PC-3 (cell line): Measurements from ENCODE around the gene MRPS9.

ENCODE experiments used
- CTCF ChIP-seq: fragments of 300-600 bp; sonication (generic); conservative IDR thresholded peaks from 2 replicates; pipeline ENCODE4 v1.5.1; 2017; ENCODE audit warnings: antibody characterized with exemption, low read depth, mild to moderate bottlenecking, low read length
- EZH2 ChIP-seq: fragments of 300-600 bp; sonication (generic); IDR thresholded peaks from one replicate; pipeline ENCODE4 v1.6.1; 2017; ENCODE audit warnings: antibody characterized with exemption, mild to moderate bottlenecking, low read length; ENCODE audit not compliant: unreplicated experiment
- EZH2phosphoT487 ChIP-seq: fragments of 300-600 bp; sonication (generic); IDR thresholded peaks from 2 replicates; pipeline ENCODE4 v1.6.1; 2018; ENCODE audit warnings: mild to moderate bottlenecking, antibody characterized with exemption, low read length, borderline replicate concordance

GRCh38 chr2:105005181-105005951 is 32.5 kb upstream of the MRPS9 start:
- TF ChIP-seq EZH2phosphoT487 = no peak
- TF ChIP-seq CTCF = no peak
- no peak for TF ChIP-seq EZH2
